Cortex of kidney (tissue), 1 donor: ENCODE results near the gene MPV17.
"Not testable (repeated sequence)": the region's sequence is repeated elsewhere in the genome, so short reads cannot be mapped to it uniquely, and the experiment has no call there.

Experiments
- DNase-seq: peaks from one replicate; lab custom pipeline; 2025; lab: John Stamatoyannopoulos, UW

Gene MPV17

DNA sequence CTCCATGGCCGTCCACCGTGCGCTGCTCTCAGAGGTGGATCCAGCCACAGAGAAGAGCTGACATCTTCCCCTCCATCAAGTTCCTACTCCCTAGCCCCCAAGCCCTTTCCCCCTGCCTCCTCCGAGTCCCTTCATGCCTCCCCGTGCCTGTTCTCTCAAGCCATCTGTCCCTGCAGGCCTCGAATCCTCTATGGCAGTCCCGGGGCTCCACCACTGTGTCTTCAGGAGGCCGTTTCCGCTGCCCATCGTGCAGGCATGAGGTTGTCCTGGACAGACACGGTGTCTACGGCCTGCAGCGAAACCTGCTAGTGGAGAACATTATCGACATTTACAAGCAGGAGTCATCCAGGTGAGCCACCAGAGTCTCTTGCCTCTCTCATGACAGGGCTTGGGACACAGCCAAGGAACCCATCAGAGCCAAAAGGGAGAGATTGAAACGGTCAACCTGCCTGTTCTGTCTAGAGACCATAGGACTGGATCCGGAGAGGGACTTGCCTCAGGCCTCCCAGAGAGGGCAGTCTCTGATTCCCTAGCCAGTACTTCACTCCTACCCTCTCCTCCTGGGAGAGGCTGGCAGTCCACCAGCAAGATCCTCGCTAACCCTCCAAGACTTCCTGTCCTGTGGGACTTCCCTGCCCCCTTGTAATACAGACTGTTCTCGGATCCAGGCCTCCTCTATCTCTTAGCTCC, 24.4 kb downstream of the MPV17 start:
- no peak for DNase-seq

DNA sequence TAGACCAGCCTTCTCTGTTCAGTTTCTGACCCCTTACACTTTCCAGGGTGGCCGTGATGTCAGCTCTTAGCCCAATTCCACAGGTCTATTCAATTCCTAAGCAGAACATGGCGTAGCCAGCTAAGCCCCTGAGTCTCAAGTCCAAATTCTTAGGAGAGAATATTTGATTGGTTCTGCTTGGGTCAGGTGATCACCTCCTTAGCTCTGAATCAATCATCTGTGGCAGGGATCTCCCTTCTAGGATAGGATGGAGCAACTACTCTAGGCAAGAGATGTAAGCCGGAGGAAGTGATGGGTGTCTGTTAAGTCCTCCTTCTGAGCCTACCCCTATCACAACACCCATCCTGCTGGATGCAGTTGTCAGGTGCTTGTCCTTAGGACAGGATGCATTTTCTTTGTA, 25.7 kb downstream of the MPV17 start:
- DNase-seq = no peak

DNA sequence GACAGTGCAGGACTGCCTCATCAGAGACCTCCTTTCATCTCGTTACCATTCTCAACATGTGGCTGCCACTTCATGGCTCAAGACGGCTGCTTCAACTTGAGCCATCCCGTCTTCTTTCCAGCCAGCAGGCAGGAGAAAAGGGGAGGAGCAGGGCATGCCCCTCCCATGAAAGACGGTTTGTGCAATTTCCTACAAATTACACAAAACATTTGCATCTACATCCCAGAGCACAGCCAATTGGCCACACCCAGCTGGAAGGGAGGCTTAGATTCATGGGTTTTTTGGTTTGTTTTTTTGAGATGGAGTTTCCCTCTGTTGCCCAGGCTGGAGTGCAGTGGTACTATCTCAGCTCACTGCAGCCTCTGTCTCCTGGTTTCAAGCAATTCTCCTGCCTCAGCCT, 26.4 kb downstream of the MPV17 start:
- DNase-seq = no peak

- no peak for DNase-seq
Observed at GRCh38 chr2:27294928-27295327, 28.0 kb downstream of the MPV17 start.

GRCh38 chr2:27291865-27292264, 31.0 kb downstream of the MPV17 start:
- no peak for DNase-seq

GRCh38 chr2:27290549-27290948, 32.3 kb downstream of the MPV17 start:
- no peak for DNase-seq

- no peak for DNase-seq
Observed at GRCh38 chr2:27288610-27289009, 34.3 kb downstream of the MPV17 start.

- no peak for DNase-seq
Observed at GRCh38 chr2:27285481-27285880, 37.4 kb downstream of the MPV17 start.

GRCh38 chr2:27284996-27285395, 37.9 kb downstream of the MPV17 start:
- DNase-seq = no peak

- no peak for DNase-seq
Observed at GRCh38 chr2:27282892-27283291, 40.0 kb downstream of the MPV17 start.

DNA sequence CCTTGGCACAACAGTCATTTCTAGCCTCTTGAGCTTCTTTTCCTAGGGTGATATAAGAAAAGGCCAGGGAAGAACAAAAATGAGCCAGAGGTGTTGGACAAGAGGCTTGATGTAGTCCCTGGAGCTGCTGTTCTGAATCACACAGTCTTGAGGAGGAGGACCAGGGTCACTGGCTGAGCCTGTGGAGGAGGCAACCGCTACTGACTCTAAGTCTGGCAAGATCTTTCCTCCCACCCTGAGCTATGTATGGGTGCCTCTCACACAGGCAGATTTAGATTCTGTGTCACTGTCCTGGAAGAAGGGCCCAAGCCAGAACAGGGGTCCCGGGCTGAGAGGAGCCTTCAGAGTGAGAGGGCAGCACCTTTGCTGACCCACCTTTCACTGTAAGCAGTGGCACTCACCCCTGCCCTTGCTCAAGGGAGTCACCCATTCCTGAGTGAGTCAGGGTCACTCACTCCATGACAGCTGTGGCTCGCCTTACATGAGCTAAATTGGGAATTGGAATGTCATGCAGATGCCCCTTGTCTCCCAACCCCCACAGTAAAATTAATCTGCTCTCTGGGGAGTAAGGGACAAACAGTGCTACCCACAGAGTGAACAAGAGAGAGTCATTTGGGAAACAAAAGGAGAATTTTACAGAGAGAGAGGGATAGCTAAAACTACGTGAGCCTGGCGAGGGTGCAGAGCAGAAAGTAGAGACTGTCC, 40.9 kb downstream of the MPV17 start, which contains the start of gene TRIM54:
Gene TRIM54, plus strand, starts transcription at position 575 of the 705 bp plus-strand sequence. CDS start 303 bp downstream, outside the sequence.
- DNase-seq = no peak

DNA sequence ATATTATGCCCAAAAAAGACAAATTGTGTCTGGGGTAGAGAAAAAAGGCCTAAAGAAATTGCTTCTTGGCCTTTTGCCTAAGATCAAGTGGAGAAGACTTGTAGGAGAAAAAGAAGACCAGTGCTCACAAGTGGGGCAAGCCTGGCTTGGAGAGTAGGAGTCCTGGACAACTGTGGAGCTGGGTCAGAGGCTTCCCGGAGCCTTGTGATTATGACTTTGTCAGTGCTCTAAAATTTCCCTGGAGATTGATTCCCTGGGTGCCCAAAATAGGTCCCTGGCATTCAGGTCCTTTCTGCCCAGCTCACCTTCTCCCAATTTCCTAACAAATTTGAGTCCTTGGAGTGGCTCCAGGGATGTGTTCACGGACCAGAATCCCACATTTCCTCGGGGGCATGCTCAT, 41.5 kb downstream of the MPV17 start:
- no peak for DNase-seq

- DNase-seq = no peak
Observed at GRCh38 chr2:27280826-27281225, 42.1 kb downstream of the MPV17 start.

GRCh38 chr2:27278010-27278409, 44.9 kb downstream of the MPV17 start:
- no peak for DNase-seq

DNA sequence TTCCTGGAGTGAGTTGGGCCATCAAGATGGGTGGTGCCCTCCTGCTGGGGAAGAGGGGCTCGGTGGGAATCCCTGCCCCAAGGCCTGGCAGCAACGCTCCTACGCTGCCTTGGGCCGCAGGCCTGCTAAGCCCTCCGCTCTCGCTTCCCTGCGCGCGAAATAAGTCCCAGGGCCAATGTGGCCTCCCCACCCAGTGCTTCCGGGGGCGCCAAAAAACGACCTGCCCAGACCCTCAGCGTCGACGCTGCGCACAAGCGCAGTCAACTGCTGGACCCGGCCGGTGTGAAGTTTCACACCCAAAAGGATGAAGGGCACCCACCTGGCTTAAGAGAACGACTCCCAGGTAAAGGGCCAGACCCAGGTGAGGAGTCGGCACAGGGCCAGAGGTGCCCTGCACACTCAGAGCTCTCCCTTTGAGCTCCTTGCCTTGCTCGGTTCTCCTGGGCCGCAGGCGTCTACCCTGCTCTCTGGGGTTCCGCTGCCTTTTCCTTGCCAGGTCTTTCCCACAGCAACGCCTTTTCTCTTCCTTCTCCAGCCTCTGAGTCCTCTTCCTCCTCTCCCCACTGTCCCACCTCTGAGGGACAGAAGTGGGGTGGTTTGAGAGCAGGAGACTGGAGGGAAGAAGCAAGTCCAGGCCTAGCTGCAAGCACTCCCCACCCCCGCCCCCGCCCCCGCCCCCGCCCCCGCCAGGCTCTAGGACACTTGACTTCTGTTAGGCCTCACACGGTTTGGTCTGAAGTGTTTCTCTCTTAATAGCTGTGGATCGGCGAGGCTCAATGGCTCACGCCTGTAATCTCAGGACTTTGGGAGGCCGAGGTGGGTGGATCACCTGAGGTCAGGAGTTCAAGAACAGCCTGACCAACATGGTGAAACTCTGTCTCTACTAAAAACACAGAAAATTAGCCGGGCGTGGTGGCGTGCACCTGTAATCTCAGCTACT, 47.4 kb downstream of the MPV17 start, which contains the start of gene DNAJC5G:
Gene DNAJC5G, plus strand, starts transcription at position 223 of the 940 bp plus-strand sequence. CDS start 1,296 bp downstream, outside the sequence.
- no peak for DNase-seq

GRCh38 chr2:27272537-27273522, 50.1 kb downstream of the MPV17 start:
- DNase-seq = not testable (repeated sequence)

GRCh38 chr2:27271631-27272340, 51.1 kb downstream of the MPV17 start:
- no peak for DNase-seq

DNA sequence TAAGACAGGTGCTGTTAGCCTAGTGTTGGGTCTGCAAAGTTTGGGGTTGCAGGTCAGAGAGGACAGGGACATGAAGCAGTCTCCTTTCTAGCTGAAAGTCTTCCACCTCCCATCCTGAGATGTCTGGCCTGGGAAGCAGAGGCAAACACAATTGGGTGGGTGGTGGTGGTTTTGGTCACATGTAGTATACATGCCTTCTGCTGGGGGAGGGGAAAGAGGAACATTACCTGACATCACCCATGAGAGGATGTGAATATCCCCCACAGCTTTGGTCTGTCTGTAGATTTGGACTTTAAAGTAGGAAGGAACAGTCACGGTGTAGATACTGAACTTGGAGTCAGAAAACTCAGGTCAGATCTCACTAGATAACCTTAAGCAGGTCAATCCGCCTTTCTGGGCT, 52.2 kb downstream of the MPV17 start:
- no peak for DNase-seq

GRCh38 chr2:27270131-27270530, 52.8 kb downstream of the MPV17 start:
- no peak for DNase-seq

DNA sequence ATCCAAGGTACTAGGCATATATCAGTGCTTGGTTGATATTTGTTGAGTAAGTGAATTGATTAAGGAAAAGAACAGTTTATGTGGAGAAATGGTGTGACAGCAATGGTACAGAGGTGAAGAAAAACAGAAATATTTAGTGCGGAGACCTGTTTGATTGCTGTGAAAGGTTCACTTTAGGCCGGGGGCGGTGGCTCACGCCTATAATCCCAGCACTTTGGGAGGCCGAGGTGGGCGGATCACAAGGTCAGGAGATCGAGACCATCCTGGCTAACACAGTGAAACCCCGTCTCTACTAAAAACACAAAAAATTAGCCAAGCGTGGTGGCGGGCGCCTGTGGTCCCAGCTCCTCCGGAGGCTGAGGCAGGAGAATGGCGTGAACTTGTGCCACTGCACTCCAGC, 54.6 kb downstream of the MPV17 start:
- DNase-seq = not testable (repeated sequence)

DNA sequence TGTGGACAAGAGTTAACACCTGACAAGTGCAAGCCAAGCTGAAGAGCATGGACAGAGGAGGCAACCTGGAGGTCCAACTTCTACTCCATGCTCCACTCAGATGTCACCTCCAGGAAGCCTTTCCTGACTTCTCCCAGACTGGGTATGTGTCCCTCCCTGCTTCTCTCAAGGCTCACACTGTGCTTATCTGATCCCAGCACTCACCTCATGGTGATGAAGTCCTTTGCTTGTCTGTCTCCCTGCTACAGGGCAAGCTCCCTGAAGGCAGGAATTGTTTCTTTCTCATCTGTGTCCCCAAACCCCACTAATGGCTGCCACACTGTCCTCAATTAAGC, 57.4 kb downstream of the MPV17 start:
- no peak for DNase-seq
